Endothelial cell of umbilical vein (primary cell): ENCODE measurements around the gene GDA. TPM values are rescaled to one million over a fixed set of nuclear protein-coding genes. Genes with fewer than 3 reads are reported as not detected.

Source experiments
- BruUV-seq: library from RNA; stranded (reverse); fragments of 400-500 nt; replicated peaks from 2 replicates; lab custom pipeline; 2021; lab: Mats Ljungman, UMichigan
- CTCF ChIA-PET: fragments of 300-600, 350-600 bp; sonication (Branson Sonifier 250); formaldehyde crosslinking; loops from one replicate; lab custom pipeline; 2021; ENCODE audit warnings: antibody characterized with exemption, inconsistent platforms; lab: Charles Lee
- POLR2A ChIA-PET: fragments of 300-600, 350-600 bp; sonication (Branson Sonifier 250); formaldehyde crosslinking; loops from one replicate; lab custom pipeline; 2021; ENCODE audit warnings: antibody characterized with exemption, inconsistent platforms; lab: Charles Lee
- DNase-seq: peaks from one replicate; pipeline ENCODE4 v3.0.0-alpha.2; 2011; ENCODE audit warnings: low read depth, low spot score
- FAIRE-seq: peaks from 2 replicates; lab custom pipeline; 2011; peaks lifted over from hg19 to GRCh38; lab: Jason Lieb, UNC
- H2AFZ ChIP-seq: 2 replicates; pipeline ENCODE4 v1.6.0; 2012; ENCODE audit warnings: low read depth, low read length, control low read depth, inconsistent platforms
- H3K27ac ChIP-seq: 2 replicates; pipeline ENCODE4 v1.5.1; 2011; ENCODE audit warnings: low read depth, mild to moderate bottlenecking, control low read depth, low read length, moderate library complexity; ENCODE audit not compliant: insufficient read depth
- H3K27me3 ChIP-seq, 2 experiments: 2 replicates each; pipeline versions ENCODE4 v1.6.0 to v1.6.1; 2011; ENCODE audit warnings: low read length in 2 of 2, mixed read lengths in 1 of 2; ENCODE audit not compliant: control insufficient read depth in 2 of 2, insufficient read depth in 2 of 2
- H3K36me3 ChIP-seq, 2 experiments: 2 replicates in 1 of 2; 3 replicates in 1 of 2; pipeline ENCODE4 v1.5.1; 2011; ENCODE audit warnings: low read length in 2 of 2, mild to moderate bottlenecking in 1 of 2, moderate library complexity in 1 of 2; ENCODE audit not compliant: control insufficient read depth in 2 of 2, insufficient read depth in 2 of 2; ENCODE audit errors: extremely low read depth in 1 of 2
- H3K4me1 ChIP-seq: 3 replicates; pipeline ENCODE4 v1.5.1; 2011; ENCODE audit warnings: mild to moderate bottlenecking, low read length; ENCODE audit not compliant: control insufficient read depth, insufficient read depth; ENCODE audit errors: extremely low read depth
- H3K4me2 ChIP-seq: 2 replicates; pipeline ENCODE4 v1.6.1; 2011; ENCODE audit warnings: low read length, control low read depth, mixed read lengths; ENCODE audit not compliant: insufficient read depth
- H3K4me3 ChIP-seq, 3 experiments: fragments of 200-600 bp in 1 of 3; sonication (generic), shearing (Covaris generic) in 1 of 3; replicated peaks in 1 of 3; 2 replicates each; pipeline ENCODE4 v1.5.1; 2011 to 2016; ENCODE audit warnings: control low read depth in 3 of 3, low read length in 3 of 3, mild to moderate bottlenecking in 2 of 3, inconsistent platforms in 1 of 3, low read depth in 1 of 3, moderate library complexity in 1 of 3; ENCODE audit not compliant: insufficient read depth in 1 of 3
- H3K79me2 ChIP-seq: 2 replicates; pipeline ENCODE4 v1.6.0; 2012; ENCODE audit warnings: low read length, inconsistent platforms; ENCODE audit not compliant: control insufficient read depth, insufficient read depth
- H3K9ac ChIP-seq: replicated peaks from 2 replicates; pipeline ENCODE3; 2011; ENCODE audit warnings: low read length, control low read depth; ENCODE audit not compliant: insufficient read depth; ENCODE audit errors: extremely low read depth
- H3K9me1 ChIP-seq: replicated peaks from 3 replicates; pipeline ENCODE4 v1.6.0; 2011; ENCODE audit warnings: mild to moderate bottlenecking, low read length; ENCODE audit not compliant: control insufficient read depth, insufficient read depth; ENCODE audit errors: extremely low read depth
- H3K9me3 ChIP-seq: replicated peaks from 2 replicates; pipeline ENCODE4 v1.5.1; 2012; ENCODE audit warnings: low read length, inconsistent platforms; ENCODE audit not compliant: control insufficient read depth, insufficient read depth
- H4K20me1 ChIP-seq: replicated peaks from 2 replicates; pipeline ENCODE3; 2011; ENCODE audit warnings: mild to moderate bottlenecking, low read length; ENCODE audit not compliant: control insufficient read depth, insufficient read depth; ENCODE audit errors: extremely low read depth
- EZH2 ChIP-seq: IDR thresholded peaks from 2 replicates; pipeline ENCODE4 v1.6.1; 2012; ENCODE audit warnings: borderline replicate concordance, low read depth, mild to moderate bottlenecking, moderate library complexity, low read length, inconsistent platforms; ENCODE audit not compliant: severe bottlenecking
- FOS ChIP-seq: IDR thresholded peaks from 2 replicates; pipeline ENCODE4 v1.6.1; 2011; ENCODE audit warnings: mild to moderate bottlenecking, low read length, moderate library complexity, borderline replicate concordance; ENCODE audit not compliant: insufficient read depth
- GATA2 ChIP-seq: IDR thresholded peaks from 2 replicates; pipeline ENCODE4 v1.7.0; 2011; ENCODE audit warnings: low read depth, mild to moderate bottlenecking, moderate library complexity, mixed read lengths, low read length; ENCODE audit not compliant: insufficient read length, insufficient read depth
- JUN ChIP-seq: IDR thresholded peaks from 2 replicates; pipeline ENCODE4 v1.6.1; 2011; ENCODE audit warnings: borderline replicate concordance, low read depth; ENCODE audit not compliant: insufficient read length, insufficient read depth
- MYC ChIP-seq: IDR thresholded peaks from one replicate; pipeline ENCODE4 v1.6.1; 2011; ENCODE audit warnings: mild to moderate bottlenecking, low read depth, low read length
- POLR2A ChIP-seq: IDR thresholded peaks from 2 replicates; pipeline ENCODE4 v1.6.1; 2012; ENCODE audit warnings: low read depth, mild to moderate bottlenecking, control low read depth, low read length
- POLR2AphosphoS5 ChIP-seq: IDR thresholded peaks from 2 replicates; pipeline ENCODE4 v1.6.1; 2012; ENCODE audit warnings: low read depth, mild to moderate bottlenecking, control low read depth, low read length, moderate library complexity; ENCODE audit not compliant: insufficient read depth
- dilution Hi-C: fragments of 300-500 bp; cut with MboI; formaldehyde crosslinking; loops from one replicate; pipeline ENCODE4 v1.15.0; 2019; ENCODE audit warnings: low sequenced_read_pairs; ENCODE audit not compliant: extremely low pct_ligation_motif_present
- intact Hi-C: fragments of 100-400 bp; cut with micrococcal nuclease; formaldehyde crosslinking; loops from one replicate; pipeline ENCODE4 v1.10.0; 2022
- polyA plus RNA-seq, 4 experiments: library from polyadenylated mRNA; depleted of rRNA in 3 of 4; stranded (reverse) in 3 of 4; unstranded in 1 of 4; fragments of >200 nt; gene quantifications; 2 replicates each; pipeline versions ENCODE4 v1.2.1 to v1.2.3, GENCODE V29; 2011 to 2012; ENCODE audit warnings: missing spikeins in 1 of 4
- total RNA-seq: library from RNA; stranded (reverse); gene quantifications from 2 replicates; pipeline ENCODE4 v1.2.3, GENCODE V29; 2021
- TF ChIP-seq, protein P1 (sequence below), 2 donors: IDR thresholded peaks; 1 replicate in 1 of 2; 2 replicates in 1 of 2; pipeline ENCODE4 v1.5.1; 2011; ENCODE audit warnings: low read length in 2 of 2, mild to moderate bottlenecking in 2 of 2, moderate library complexity in 2 of 2, control low read depth in 1 of 2, inconsistent platforms in 1 of 2, low read depth in 1 of 2; ENCODE audit not compliant: insufficient read depth in 1 of 2; ENCODE audit errors: extremely low read depth in 1 of 2
- TF ChIP-seq, protein P2 (sequence below): IDR thresholded peaks from 2 replicates; pipeline ENCODE4 v1.6.1; 2011; ENCODE audit not compliant: insufficient read depth, insufficient read length

The GDA gene
- total and polyA plus RNA-seq, 2 donors (not counting 3 experiments of a cell fraction or from before 2014, with no cell fraction given): not detected

DNA sequence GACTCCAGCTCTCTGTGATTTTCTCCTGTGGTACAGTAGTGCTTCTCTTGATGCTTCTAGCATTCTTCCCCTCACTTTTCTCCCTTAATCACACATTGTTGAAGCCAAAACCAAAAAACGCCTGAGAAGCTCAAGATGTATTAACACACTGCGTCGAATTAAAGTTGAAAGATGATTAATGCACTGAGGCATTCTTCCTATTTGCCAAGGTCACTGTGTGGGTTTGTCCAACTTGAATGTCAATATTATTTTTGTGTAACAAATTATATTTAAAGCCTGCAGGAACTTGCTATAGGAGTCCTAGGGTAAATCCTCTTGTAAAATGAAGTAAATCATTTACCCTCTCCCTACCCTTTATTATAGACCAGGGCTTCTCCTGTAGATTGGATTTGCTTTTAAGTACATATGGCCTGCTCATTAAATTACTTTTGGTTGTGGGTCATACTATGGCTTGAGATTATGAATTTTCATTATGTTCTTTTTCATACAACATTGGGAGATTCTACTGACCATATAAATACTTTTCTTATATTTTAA is 68.1 kb downstream of the GDA start:
- intact Hi-C loops: no loop called here
- H4K20me1 ChIP-seq: no peaks in the 10 kb centered on the region
- no peaks in the 10 kb centered on the region for H3K27me3 ChIP-seq
- no peaks in the 10 kb centered on the region for H3K4me1 ChIP-seq
- H3K4me2 ChIP-seq: no peak overlapping the region
- no TSS peak for BruUV-seq
- no peak for FAIRE-seq
- dilution Hi-C loops: no loop called here
- DNase-seq: no peak
- no peak overlapping the region for H3K27ac ChIP-seq
- H3K9me3 ChIP-seq: no peaks in the 10 kb centered on the region
- H3K4me3 ChIP-seq: no peak overlapping the region
- H3K79me2 ChIP-seq: no peaks in the 10 kb centered on the region
- ChIA-PET POLR2A (no interaction called here), CTCF (interaction anchor here (1.1 to 1.6 kb wide), 2 partner anchors 16 to 54 kb away, joined by 3 to 4 read pairs; no protein-coding TSS in a partner anchor)
- TF ChIP-seq JUN: no peak
- TF ChIP-seq, protein P1, sequence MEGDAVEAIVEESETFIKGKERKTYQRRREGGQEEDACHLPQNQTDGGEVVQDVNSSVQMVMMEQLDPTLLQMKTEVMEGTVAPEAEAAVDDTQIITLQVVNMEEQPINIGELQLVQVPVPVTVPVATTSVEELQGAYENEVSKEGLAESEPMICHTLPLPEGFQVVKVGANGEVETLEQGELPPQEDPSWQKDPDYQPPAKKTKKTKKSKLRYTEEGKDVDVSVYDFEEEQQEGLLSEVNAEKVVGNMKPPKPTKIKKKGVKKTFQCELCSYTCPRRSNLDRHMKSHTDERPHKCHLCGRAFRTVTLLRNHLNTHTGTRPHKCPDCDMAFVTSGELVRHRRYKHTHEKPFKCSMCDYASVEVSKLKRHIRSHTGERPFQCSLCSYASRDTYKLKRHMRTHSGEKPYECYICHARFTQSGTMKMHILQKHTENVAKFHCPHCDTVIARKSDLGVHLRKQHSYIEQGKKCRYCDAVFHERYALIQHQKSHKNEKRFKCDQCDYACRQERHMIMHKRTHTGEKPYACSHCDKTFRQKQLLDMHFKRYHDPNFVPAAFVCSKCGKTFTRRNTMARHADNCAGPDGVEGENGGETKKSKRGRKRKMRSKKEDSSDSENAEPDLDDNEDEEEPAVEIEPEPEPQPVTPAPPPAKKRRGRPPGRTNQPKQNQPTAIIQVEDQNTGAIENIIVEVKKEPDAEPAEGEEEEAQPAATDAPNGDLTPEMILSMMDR (IDR thresholded peaks at IDR 0.05; ENCODE audit: extremely low read depth in 1 of 2, insufficient read depth in 1 of 2, low read depth in 1 of 2, low read length in 2 of 2): no peak
- TF ChIP-seq POLR2AphosphoS5: no peak
- TF ChIP-seq, protein P2, sequence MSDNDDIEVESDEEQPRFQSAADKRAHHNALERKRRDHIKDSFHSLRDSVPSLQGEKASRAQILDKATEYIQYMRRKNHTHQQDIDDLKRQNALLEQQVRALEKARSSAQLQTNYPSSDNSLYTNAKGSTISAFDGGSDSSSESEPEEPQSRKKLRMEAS: no peak
- H3K9ac ChIP-seq: no peak overlapping the region
- H3K36me3 ChIP-seq: no peaks in the 10 kb centered on the region
- H2AFZ ChIP-seq: no peak overlapping the region
- H3K9me1 ChIP-seq: no peaks in the 10 kb centered on the region

DNA sequence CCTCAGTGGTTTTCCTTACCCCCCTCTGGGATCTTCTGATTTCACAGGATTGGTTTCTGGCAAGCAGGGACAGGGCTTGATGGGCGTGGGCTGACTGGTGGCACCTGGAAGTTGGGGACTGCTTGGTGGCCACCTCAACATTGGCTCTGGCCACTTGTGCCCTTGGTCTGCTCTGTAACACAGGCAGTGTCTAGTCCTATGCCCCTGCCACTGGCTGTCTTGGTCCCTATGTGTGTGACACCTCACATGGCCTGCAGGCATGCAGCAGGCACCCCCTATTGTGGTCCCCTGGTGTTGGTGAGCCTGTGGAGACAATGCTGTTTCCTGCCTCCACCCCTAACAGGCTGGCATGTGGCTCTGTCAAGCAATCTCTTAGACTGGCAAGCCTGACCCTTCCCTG is 71.3 kb downstream of the GDA start:
- no peaks in the 10 kb centered on the region for H3K36me3 ChIP-seq
- intact Hi-C loops: no loop called here
- POLR2A ChIA-PET: no interaction called here
- BruUV-seq: no TSS peak
- no peak overlapping the region for H3K4me2 ChIP-seq
- H3K9ac ChIP-seq: no peak overlapping the region
- CTCF ChIA-PET: no interaction called here
- DNase-seq: no peak
- H3K4me3 ChIP-seq: no peak overlapping the region
- no peaks in the 10 kb centered on the region for H3K9me3 ChIP-seq
- H3K4me1 ChIP-seq: no peaks in the 10 kb centered on the region
- TF ChIP-seq EZH2 (no peak), POLR2A (no peak), GATA2 (no peak), FOS (no peak), POLR2AphosphoS5 (no peak), JUN (no peak), MYC (no peak)
- TF ChIP-seq, protein P2: no peak
- TF ChIP-seq, protein P1 (IDR thresholded peaks at IDR 0.05; ENCODE audit: extremely low read depth in 1 of 2, insufficient read depth in 1 of 2, low read depth in 1 of 2, low read length in 2 of 2): no peak
- no peak overlapping the region for H3K27ac ChIP-seq
- no peaks in the 10 kb centered on the region for H3K79me2 ChIP-seq
- H2AFZ ChIP-seq: no peak overlapping the region
- no peak for FAIRE-seq
- dilution Hi-C loops: no loop called here
- no peaks in the 10 kb centered on the region for H3K9me1 ChIP-seq
- no peaks in the 10 kb centered on the region for H3K27me3 ChIP-seq
- no peaks in the 10 kb centered on the region for H4K20me1 ChIP-seq
